Mammary epithelial cell (primary cell): ENCODE measurements around the gene SPEG.

Source experiments
- EZH2 ChIP-seq: IDR thresholded peaks from 2 replicates; pipeline ENCODE4 v1.6.1; 2012; ENCODE audit warnings: low read length, inconsistent platforms, borderline replicate concordance
- TF ChIP-seq, protein P1 (sequence below), 2 donors: IDR thresholded peaks in 1 of 2; conservative IDR thresholded peaks in 1 of 2; 2 replicates each; pipeline ENCODE4 v1.5.1; 2011 to 2012; ENCODE audit warnings: inconsistent platforms in 2 of 2, low read length in 2 of 2, mild to moderate bottlenecking in 2 of 2, control low read depth in 1 of 2, low read depth in 1 of 2; ENCODE audit not compliant: insufficient read depth in 1 of 2; ENCODE audit errors: extremely low read depth in 1 of 2

DNA sequence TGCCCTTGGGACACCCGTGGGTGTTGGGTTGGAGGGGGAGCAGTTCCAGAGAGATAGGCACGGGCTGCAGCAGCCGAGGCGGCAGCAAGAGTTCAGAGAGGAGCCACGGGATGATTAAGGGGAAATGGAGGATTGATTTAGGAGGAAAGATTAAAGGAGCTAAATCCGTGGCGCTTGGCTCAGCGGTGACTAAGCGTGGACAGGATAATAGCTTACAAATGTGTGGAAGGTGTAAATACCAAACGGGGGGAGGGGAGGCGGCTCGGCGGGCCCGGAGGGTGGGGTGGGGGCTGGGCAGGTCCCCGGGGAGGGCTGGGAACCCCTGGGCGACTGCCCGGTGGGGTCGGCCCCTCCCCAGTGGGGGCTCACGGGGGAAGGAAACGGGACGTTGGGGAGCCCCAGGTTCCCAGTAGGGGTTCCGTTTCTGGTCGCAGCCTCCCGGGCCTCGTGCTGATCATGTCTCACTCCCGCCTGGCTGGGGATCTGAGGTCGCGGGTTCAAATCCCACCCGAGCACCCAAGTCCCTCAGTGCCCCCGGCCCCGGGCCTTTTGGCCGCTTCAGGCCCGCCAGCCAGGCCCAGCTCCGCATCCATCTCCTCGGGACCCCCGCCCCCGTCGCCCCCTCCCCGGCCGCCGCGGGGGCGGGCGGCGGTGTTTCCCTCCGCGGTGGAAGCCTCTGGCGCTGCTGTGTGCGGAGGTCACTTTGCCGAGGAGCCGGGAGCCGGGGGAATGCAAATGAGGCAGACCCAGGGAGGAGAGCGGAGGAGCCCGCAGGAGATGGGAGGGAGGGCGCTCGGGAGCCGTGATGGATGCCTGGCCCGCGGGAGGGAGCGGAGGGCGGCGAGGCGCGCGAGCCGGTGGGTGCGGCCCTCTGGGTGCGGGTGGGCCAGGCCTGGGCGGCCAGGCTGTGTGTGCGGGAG, 87.7 kb downstream of the SPEG start:
- TF ChIP-seq, protein P1, sequence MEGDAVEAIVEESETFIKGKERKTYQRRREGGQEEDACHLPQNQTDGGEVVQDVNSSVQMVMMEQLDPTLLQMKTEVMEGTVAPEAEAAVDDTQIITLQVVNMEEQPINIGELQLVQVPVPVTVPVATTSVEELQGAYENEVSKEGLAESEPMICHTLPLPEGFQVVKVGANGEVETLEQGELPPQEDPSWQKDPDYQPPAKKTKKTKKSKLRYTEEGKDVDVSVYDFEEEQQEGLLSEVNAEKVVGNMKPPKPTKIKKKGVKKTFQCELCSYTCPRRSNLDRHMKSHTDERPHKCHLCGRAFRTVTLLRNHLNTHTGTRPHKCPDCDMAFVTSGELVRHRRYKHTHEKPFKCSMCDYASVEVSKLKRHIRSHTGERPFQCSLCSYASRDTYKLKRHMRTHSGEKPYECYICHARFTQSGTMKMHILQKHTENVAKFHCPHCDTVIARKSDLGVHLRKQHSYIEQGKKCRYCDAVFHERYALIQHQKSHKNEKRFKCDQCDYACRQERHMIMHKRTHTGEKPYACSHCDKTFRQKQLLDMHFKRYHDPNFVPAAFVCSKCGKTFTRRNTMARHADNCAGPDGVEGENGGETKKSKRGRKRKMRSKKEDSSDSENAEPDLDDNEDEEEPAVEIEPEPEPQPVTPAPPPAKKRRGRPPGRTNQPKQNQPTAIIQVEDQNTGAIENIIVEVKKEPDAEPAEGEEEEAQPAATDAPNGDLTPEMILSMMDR (conservative IDR thresholded peaks at IDR 0.05 in 1 of 2, IDR thresholded peaks at IDR 0.05 in 1 of 2; ENCODE audit: extremely low read depth in 1 of 2, insufficient read depth in 1 of 2, low read depth in 1 of 2, low read length in 2 of 2): no peak
- no peak for TF ChIP-seq EZH2
